Transverse colon (tissue), 4 donors: ENCODE measurements around the gene OXA1L.

Experiments
- CTCF ChIP-seq, 5 experiments: fragments of 200-600 bp in 3 of 5; fragments of 450-650 bp in 2 of 5; sonication (generic) in 3 of 5; IDR thresholded peaks; 1 replicate in 2 of 5; 2 replicates in 3 of 5; pipeline ENCODE4 v1.5.1; 2016 to 2017; ENCODE audit warnings: antibody characterized with exemption in 5 of 5, inconsistent platforms in 3 of 5, mild to moderate bottlenecking in 2 of 5, moderate library complexity in 1 of 5
- EP300 ChIP-seq: sonication (generic); formaldehyde crosslinking; IDR thresholded peaks from one replicate; pipeline ENCODE4 v1.6.1; 2017; ENCODE audit warnings: antibody characterized with exemption, low read depth
- POLR2A ChIP-seq: fragments of 450-650 bp; IDR thresholded peaks from one replicate; pipeline ENCODE4 v1.6.1; 2016; ENCODE audit warnings: antibody characterized with exemption, mild to moderate bottlenecking, moderate library complexity
- POLR2AphosphoS5 ChIP-seq, 3 donors: sonication (generic); formaldehyde crosslinking; IDR thresholded peaks; one replicate each; pipeline ENCODE4 v1.6.1; 2016; ENCODE audit warnings: antibody characterized with exemption in 3 of 3

- TF ChIP-seq POLR2A (no peak), CTCF (IDR thresholded peaks at IDR 0.05) (no peak), POLR2AphosphoS5 (IDR thresholded peaks at IDR 0.05) (no peak), EP300 (no peak)
Measured at GRCh38 chr14:22811722-22812121, 45.2 kb downstream of the OXA1L start.
